ENCODE results near the gene NRG2. TPM values are rescaled to one million over a fixed set of nuclear protein-coding genes. Genes with fewer than 3 reads are reported as not detected.

NRG2 gene
- total and polyA plus RNA-seq, 2 of the 4 experiments (the other 2 are of a cell fraction): 0.18 TPM; not detected in 1

DNA sequence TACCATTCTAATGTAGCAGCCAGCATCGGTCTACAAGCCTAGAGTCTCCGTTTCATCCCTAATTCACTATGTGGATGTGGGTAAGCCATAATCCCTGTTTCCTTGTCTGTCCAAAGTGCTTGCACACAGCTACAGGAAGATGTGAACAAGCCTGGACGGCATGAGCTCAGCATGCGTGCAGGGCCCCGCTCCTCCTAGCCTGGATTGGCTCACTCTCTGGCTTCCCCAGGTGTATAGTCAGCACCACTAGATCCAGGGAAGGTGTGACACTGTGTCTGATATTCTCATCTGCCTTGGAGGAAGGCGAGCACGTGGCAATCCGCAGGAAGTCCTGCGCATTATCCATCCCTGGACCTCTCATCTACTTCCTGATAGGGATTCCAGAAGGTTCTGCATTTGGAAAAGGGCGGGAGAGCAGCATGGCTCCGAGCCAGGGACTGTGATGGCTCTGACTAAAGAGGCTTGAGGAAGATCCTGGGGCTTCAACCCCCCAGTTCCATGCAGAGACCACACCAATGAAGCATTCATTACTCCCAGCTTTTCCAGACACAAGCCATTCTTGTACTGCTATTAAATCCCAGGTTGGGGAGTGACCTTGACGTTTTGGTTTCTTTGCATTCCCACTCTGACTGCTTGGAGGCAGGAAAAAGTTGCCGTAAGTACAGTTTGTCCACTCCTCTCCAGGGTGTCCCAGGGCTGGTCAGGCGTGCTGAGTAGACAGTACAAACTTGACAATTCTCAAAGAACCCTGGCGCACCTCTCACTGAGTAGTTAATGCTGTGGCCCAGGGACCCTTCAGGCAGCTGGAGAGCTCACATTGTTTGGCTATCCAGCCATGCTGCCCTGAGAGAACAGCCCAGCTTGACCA is 181.8 kb downstream of the NRG2 start:
- no peak overlapping the region for H3K23ac ChIP-seq (ENCODE audit: low read depth, low read length)
- no peak overlapping the region for H3K9ac ChIP-seq (ENCODE audit: low read depth, low read length)

More for the DNA sequence above, 181.8 kb downstream of the NRG2 start:
- ChIA-PET CTCF (no interaction called here), POLR2A (ENCODE audit: unreplicated experiment) (no interaction called here)
- no peaks in the 10 kb centered on the region for H3K9me3 ChIP-seq (ENCODE audit: control insufficient read depth, insufficient read depth, low read length)
- in situ Hi-C loops (cut with MboI; ENCODE audit: low sequenced_read_pairs) (no loop called here), intact Hi-C loops (cut with micrococcal nuclease) (loop anchor here (5.0 kb wide), 1 partner anchor 106 kb away; no protein-coding TSS in a partner anchor), dilution Hi-C loops (cut with HindIII; ENCODE audit: low sequenced_read_pairs, unreplicated experiment) (no loop called here)
- H3K79me1 ChIP-seq (ENCODE audit: low read depth in 1 of 2, low read length in 2 of 2): no peaks in the 10 kb centered on the region
- H4K20me1 ChIP-seq (ENCODE audit: insufficient read depth, low read length): no peaks in the 10 kb centered on the region
- no peak overlapping the region for H2AK9ac ChIP-seq (replicated peaks; ENCODE audit: low read depth, low read length, poor library complexity)
- H3K4ac ChIP-seq (ENCODE audit: low read depth, low read length): no peak overlapping the region
- H4K5ac ChIP-seq (ENCODE audit: low read depth, low read length): no peak overlapping the region
- H3K4me2 ChIP-seq (ENCODE audit: low read depth, low read length): no peak overlapping the region
- H2BK20ac ChIP-seq (ENCODE audit: low read depth, low read length): no peak overlapping the region
- H2AK5ac ChIP-seq (ENCODE audit: low read depth, low read length): no peak overlapping the region
- no peak for TF ChIP-seq RAD21 (IDR thresholded peaks at IDR 0.05; ENCODE audit: low read length)
- no peak for TF ChIP-seq MXI1 (IDR thresholded peaks at IDR 0.05; ENCODE audit: borderline replicate concordance, low read depth, low read length)
- no peak for TF ChIP-seq MAFK (IDR thresholded peaks at IDR 0.05; ENCODE audit: low read depth, low read length)
- TF ChIP-seq, protein P1, sequence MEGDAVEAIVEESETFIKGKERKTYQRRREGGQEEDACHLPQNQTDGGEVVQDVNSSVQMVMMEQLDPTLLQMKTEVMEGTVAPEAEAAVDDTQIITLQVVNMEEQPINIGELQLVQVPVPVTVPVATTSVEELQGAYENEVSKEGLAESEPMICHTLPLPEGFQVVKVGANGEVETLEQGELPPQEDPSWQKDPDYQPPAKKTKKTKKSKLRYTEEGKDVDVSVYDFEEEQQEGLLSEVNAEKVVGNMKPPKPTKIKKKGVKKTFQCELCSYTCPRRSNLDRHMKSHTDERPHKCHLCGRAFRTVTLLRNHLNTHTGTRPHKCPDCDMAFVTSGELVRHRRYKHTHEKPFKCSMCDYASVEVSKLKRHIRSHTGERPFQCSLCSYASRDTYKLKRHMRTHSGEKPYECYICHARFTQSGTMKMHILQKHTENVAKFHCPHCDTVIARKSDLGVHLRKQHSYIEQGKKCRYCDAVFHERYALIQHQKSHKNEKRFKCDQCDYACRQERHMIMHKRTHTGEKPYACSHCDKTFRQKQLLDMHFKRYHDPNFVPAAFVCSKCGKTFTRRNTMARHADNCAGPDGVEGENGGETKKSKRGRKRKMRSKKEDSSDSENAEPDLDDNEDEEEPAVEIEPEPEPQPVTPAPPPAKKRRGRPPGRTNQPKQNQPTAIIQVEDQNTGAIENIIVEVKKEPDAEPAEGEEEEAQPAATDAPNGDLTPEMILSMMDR (conservative IDR thresholded peaks at IDR 0.05; ENCODE audit: low read depth, low read length): no peak
- TF ChIP-seq SMC3 (IDR thresholded peaks at IDR 0.05; ENCODE audit: low read depth, low read length): no peak
- no peak for TF ChIP-seq RFX5 (IDR thresholded peaks at IDR 0.05; ENCODE audit: low read depth, low read length)
- no peak for TF ChIP-seq FOS (IDR thresholded peaks at IDR 0.05; ENCODE audit: low read depth, low read length)
- no TSS peak for BruUV-seq (replicated peaks)
- H3K36me3 ChIP-seq (ENCODE audit: control insufficient read depth, insufficient read depth, low read length): no peaks in the 10 kb centered on the region
- H2BK120ac ChIP-seq (ENCODE audit: low read depth, low read length): no peak overlapping the region
- no peak overlapping the region for H2BK5ac ChIP-seq (ENCODE audit: low read depth, low read length, poor library complexity, severe bottlenecking)
- ATAC-seq (ENCODE audit: low read depth) (no peak), DNase-seq (no peak)
- no peak overlapping the region for H4K8ac ChIP-seq (ENCODE audit: low read depth in 2 of 2, low read length in 2 of 2)
- no peak overlapping the region for H2AFZ ChIP-seq (replicated peaks; ENCODE audit: low read length, poor library complexity)
- 0 out of 2 replicates have a peak, but pooled peaks cover 4% of the 10 kb centered on the region for H3K9me1 ChIP-seq (ENCODE audit: insufficient read depth, low read length)
- H4K91ac ChIP-seq (ENCODE audit: insufficient read depth, low read depth, low read length): no peak overlapping the region
- H3K27me3 ChIP-seq (ENCODE audit: control insufficient read depth, insufficient read depth, low read length): peaks cover 73% of the 10 kb centered on the region
- H3K4me3 ChIP-seq (ENCODE audit: insufficient read depth, low read depth, low read length): no peak overlapping the region
- H3K4me1 ChIP-seq (ENCODE audit: control insufficient read depth, insufficient read depth, low read length): no peaks in the 10 kb centered on the region
- no peak overlapping the region for H3K14ac ChIP-seq (replicated peaks; ENCODE audit: low read depth, low read length)
- no peak overlapping the region for H2BK15ac ChIP-seq (ENCODE audit: low read depth, low read length)
- no peak overlapping the region for H3K56ac ChIP-seq (ENCODE audit: extremely low read depth, insufficient read depth, low read length)
- H3K27ac ChIP-seq (ENCODE audit: insufficient read depth, low read length): no peak overlapping the region
- no peak overlapping the region for H3K18ac ChIP-seq (ENCODE audit: low read depth, low read length)
- WGBS, 2 experiments (ENCODE audit: extremely low coverage in 2 of 2, insufficient read length in 1 of 2): 66% methylated on average over 6 of the region's 15 CpGs; no CpG with 5 or more reads in 1 of the 2 experiments

Data from IMR-90 (cell line).